Astrocyte of the spinal cord (primary cell): ENCODE measurements around the gene GRM7.

Source experiments
- DNase-seq: peaks from one replicate; pipeline ENCODE4 v3.0.0; 2011; ENCODE audit warnings: low read depth, low spot score
- H3K4me3 ChIP-seq: 2 replicates; pipeline ENCODE4 v1.5.1; 2011; ENCODE audit warnings: low read depth, mild to moderate bottlenecking, low read length, moderate library complexity
- in situ Hi-C: cut with HindIII; loops from 2 replicates; pipeline ENCODE4 v1.10.0; 2017; ENCODE audit warnings: low sequenced_read_pairs
- TF ChIP-seq, protein P1 (sequence below): IDR thresholded peaks from 2 replicates; pipeline ENCODE4 v1.5.1; 2012; ENCODE audit warnings: low read depth, mild to moderate bottlenecking, low read length, inconsistent platforms

GRM7 gene

DNA sequence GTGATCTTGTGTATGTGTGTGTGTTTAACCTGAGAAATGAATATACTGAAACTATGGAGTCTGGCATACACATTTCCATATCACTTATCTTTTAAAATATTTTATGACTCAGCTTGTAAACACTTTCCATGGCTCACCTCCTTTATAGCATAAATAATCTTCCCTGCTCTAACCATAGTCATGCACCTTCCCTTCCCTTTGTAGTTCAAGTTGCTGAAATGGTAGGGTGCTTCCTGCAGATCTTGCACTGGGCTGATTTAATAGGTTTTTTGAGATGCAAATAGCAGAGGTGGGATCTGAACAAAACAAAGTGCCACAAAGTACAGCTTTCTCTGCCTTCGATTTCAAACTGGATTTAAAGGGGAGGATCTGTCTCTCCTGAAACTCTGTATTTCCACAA is 928.0 kb downstream of the GRM7 start:
- in situ Hi-C loops: no loop called here
- DNase-seq: no peak

DNA sequence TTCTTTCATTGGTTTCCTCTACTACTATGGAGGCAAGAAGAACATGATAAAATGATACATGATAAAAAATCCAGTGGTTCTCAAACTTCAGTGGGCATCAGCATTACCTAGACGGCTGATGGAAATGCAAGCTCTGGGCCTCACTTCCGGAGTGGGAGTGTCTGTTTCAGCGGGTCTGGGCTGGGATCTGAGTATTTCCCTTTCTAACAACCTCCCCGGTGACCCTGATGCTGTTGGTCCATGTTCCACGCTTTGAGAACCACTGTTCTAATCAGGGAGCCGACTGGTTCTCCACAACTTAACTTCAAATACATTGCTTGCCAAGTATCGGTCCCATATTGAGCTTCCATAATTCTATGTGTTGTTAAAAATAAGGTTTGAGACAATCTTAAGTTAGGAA is 928.4 kb downstream of the GRM7 start:
- H3K4me3 ChIP-seq: no peak overlapping the region
- in situ Hi-C loops: no loop called here
- no peak for DNase-seq
- TF ChIP-seq, protein P1, sequence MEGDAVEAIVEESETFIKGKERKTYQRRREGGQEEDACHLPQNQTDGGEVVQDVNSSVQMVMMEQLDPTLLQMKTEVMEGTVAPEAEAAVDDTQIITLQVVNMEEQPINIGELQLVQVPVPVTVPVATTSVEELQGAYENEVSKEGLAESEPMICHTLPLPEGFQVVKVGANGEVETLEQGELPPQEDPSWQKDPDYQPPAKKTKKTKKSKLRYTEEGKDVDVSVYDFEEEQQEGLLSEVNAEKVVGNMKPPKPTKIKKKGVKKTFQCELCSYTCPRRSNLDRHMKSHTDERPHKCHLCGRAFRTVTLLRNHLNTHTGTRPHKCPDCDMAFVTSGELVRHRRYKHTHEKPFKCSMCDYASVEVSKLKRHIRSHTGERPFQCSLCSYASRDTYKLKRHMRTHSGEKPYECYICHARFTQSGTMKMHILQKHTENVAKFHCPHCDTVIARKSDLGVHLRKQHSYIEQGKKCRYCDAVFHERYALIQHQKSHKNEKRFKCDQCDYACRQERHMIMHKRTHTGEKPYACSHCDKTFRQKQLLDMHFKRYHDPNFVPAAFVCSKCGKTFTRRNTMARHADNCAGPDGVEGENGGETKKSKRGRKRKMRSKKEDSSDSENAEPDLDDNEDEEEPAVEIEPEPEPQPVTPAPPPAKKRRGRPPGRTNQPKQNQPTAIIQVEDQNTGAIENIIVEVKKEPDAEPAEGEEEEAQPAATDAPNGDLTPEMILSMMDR: no peak

More for the DNA sequence above, 928.0 kb downstream of the GRM7 start:
- no peak overlapping the region for H3K4me3 ChIP-seq
- TF ChIP-seq, protein P1: no peak

DNA sequence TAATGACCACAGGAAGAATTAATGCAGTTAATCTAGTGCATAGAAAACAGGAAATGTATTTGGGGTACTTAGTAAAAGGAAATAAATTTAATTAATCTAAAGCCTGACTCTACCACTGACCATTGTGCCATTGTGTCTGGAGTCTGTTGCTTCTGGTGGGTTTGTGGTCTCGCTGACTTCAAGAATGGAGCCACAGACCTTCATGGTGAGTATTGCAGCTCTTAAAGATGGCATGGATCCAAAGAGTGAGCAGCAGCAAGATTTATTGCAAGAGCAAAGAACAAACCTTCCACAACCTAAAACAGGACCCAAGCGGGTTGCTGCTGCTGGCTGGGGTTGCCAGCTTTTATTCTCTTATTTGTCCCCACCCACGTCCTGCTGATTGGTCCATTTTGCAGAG is 929.2 kb downstream of the GRM7 start:
- DNase-seq: no peak
- no peak overlapping the region for H3K4me3 ChIP-seq
- in situ Hi-C loops: no loop called here
- TF ChIP-seq, protein P1: no peak
